Measurements from ENCODE around the gene AMER1.

AMER1 gene

GRCh38 chrX:64152857-64153256 lies 52.7 kb downstream of the AMER1 start:
- H3K27ac ChIP-seq = peak overlapping the region; percentile 24; the same call in 1 of the 2 replicates
- DNase-seq (ENCODE audit: low spot score) = no peak
- ChIA-PET CTCF (no interaction called here), POLR2A (ENCODE audit: low non-redundant PET) (no interaction called here)
- no peak for TF ChIP-seq CTCF (conservative IDR thresholded peaks at IDR 0.05; ENCODE audit: low read depth)

- no peak for TF ChIP-seq CTCF (conservative IDR thresholded peaks at IDR 0.05; ENCODE audit: low read depth)
- no peak overlapping the region for H3K27ac ChIP-seq
- ChIA-PET POLR2A (ENCODE audit: low non-redundant PET) (no interaction called here), CTCF (no interaction called here)
- no peak for DNase-seq (ENCODE audit: low spot score)
These were observed 53.6 kb downstream of the AMER1 start for GRCh38 chrX:64151911-64152310.

- H3K27ac ChIP-seq = no peak overlapping the region
- no peak for TF ChIP-seq CTCF (conservative IDR thresholded peaks at IDR 0.05; ENCODE audit: low read depth)
- ChIA-PET POLR2A (ENCODE audit: low non-redundant PET) (no interaction called here), CTCF (interaction anchor here (1.0 kb wide), 1 partner anchor 14 kb away, joined by 4 read pairs; no protein-coding TSS in a partner anchor)
- no peak for DNase-seq (ENCODE audit: low spot score)
These were observed 54.7 kb downstream of the AMER1 start for GRCh38 chrX:64150775-64151174.

Data from RWPE1 (cell line).